ENCODE measurements around the gene BTK.

The BTK gene

GRCh38 chrX:101385795-101386541, at the start of gene BTK:
Gene BTK (minus strand): TSS chrX:101386191. CDS start chrX:101375284, 10,907 bp downstream.
- no peak for DNase-seq (ENCODE audit: low read depth in 1 of 2, low spot score in 1 of 2)

- no peak for DNase-seq (ENCODE audit: low read depth in 1 of 2, low spot score in 1 of 2)
Observed at GRCh38 chrX:101430457-101431078, 44.6 kb upstream of the BTK start.

- no peak for DNase-seq (ENCODE audit: low read depth in 1 of 2, low spot score in 1 of 2)
Observed at GRCh38 chrX:101429934-101430333, 43.9 kb upstream of the BTK start.

GRCh38 chrX:101427954-101428353, 42.0 kb upstream of the BTK start:
- no peak for DNase-seq (ENCODE audit: low read depth in 1 of 2, low spot score in 1 of 2)

GRCh38 chrX:101419489-101419888, 33.5 kb upstream of the BTK start:
- no peak for DNase-seq (ENCODE audit: low read depth in 1 of 2, low spot score in 1 of 2)

GRCh38 chrX:101417981-101418841, 32.2 kb upstream of the BTK start:
- DNase-seq (ENCODE audit: low read depth in 1 of 2, low spot score in 1 of 2) = peak in 1 of 2 donors; percentile 7

- DNase-seq (ENCODE audit: low read depth in 1 of 2, low spot score in 1 of 2) = no peak
Observed at GRCh38 chrX:101417190-101417589, 31.2 kb upstream of the BTK start.

- no peak for DNase-seq (ENCODE audit: low read depth in 1 of 2, low spot score in 1 of 2)
Observed at GRCh38 chrX:101416691-101417090, 30.7 kb upstream of the BTK start.

GRCh38 chrX:101415180-101416145, 29.5 kb upstream of the BTK start:
- DNase-seq (ENCODE audit: low read depth in 1 of 2, low spot score in 1 of 2) = no peak

- no peak for DNase-seq (ENCODE audit: low read depth in 1 of 2, low spot score in 1 of 2)
Observed at GRCh38 chrX:101411984-101412383, 26.0 kb upstream of the BTK start.

GRCh38 chrX:101410461-101410860, 24.5 kb upstream of the BTK start:
- no peak for DNase-seq (ENCODE audit: low read depth in 1 of 2, low spot score in 1 of 2)

- DNase-seq (ENCODE audit: low read depth in 1 of 2, low spot score in 1 of 2) = no peak
Observed at GRCh38 chrX:101409043-101409442, 23.1 kb upstream of the BTK start.

- no peak for DNase-seq (ENCODE audit: low read depth in 1 of 2, low spot score in 1 of 2)
Observed at GRCh38 chrX:101408532-101408841, 22.5 kb upstream of the BTK start.

- DNase-seq (ENCODE audit: low read depth in 1 of 2, low spot score in 1 of 2) = peak; percentile 57 to 76
Observed at GRCh38 chrX:101407748-101408531, 21.9 kb upstream of the BTK start, which contains the start of the genes GLA and HNRNPH2. Gene GLA (minus strand): TSS chrX:101407925. CDS start chrX:101407903, 22 bp downstream. Gene HNRNPH2 (plus strand): TSS chrX:101408222. CDS start chrX:101411989, 3,767 bp downstream.

- no peak for DNase-seq (ENCODE audit: low read depth in 1 of 2, low spot score in 1 of 2)
Observed at GRCh38 chrX:101407167-101407747, 21.3 kb upstream of the BTK start.

- DNase-seq (ENCODE audit: low read depth in 1 of 2, low spot score in 1 of 2) = no peak
Observed at GRCh38 chrX:101399825-101400224, 13.8 kb upstream of the BTK start.

- DNase-seq (ENCODE audit: low read depth in 1 of 2, low spot score in 1 of 2) = no peak
Observed at GRCh38 chrX:101398694-101399093, 12.7 kb upstream of the BTK start.

- no peak for DNase-seq (ENCODE audit: low read depth in 1 of 2, low spot score in 1 of 2)
Observed at GRCh38 chrX:101397779-101398178, 11.8 kb upstream of the BTK start.

- no peak for DNase-seq (ENCODE audit: low read depth in 1 of 2, low spot score in 1 of 2)
Observed at GRCh38 chrX:101395789-101396188, 9.8 kb upstream of the BTK start.
